Kidney (tissue), 14 donors: Measurements from ENCODE around the gene ZNF469. TPM values are rescaled to one million over a fixed set of nuclear protein-coding genes. Genes with fewer than 3 reads are reported as not detected.

Experiments used
- DNase-seq, 5 donors: peaks; one replicate each; pipeline ENCODE4 v3.0.0-alpha.2; 2013 to 2020
- FAIRE-seq: peaks from 2 replicates; lab custom pipeline; 2012; peaks lifted over from hg19 to GRCh38; lab: Jason Lieb, UNC
- H3K27ac ChIP-seq, 2 donors: one replicate each; pipeline ENCODE4 v1.7.0; 2013; ENCODE audit warnings: low read depth in 2 of 2, low read length in 2 of 2, inconsistent platforms in 1 of 2
- H3K27me3 ChIP-seq: one replicate; pipeline ENCODE4 v1.7.1; 2013; ENCODE audit warnings: low read length, inconsistent platforms; ENCODE audit not compliant: control insufficient read depth, insufficient read depth
- H3K36me3 ChIP-seq, 3 donors: one replicate each; pipeline versions ENCODE4 v1.7.0 to v1.7.1; 2013; ENCODE audit warnings: low read length in 3 of 3, control low read depth in 1 of 3, inconsistent platforms in 1 of 3; ENCODE audit not compliant: insufficient read depth in 3 of 3, control insufficient read depth in 2 of 3
- H3K4me1 ChIP-seq, 3 donors: one replicate each; pipeline versions ENCODE4 v1.7.0 to v1.7.1; 2013; ENCODE audit warnings: low read length in 3 of 3, inconsistent platforms in 1 of 3, low read depth in 1 of 3; ENCODE audit not compliant: control insufficient read depth in 2 of 3, insufficient read depth in 2 of 3
- H3K4me3 ChIP-seq, 3 donors: one replicate each; pipeline versions ENCODE4 v1.7.0 to v1.8.1; 2013; ENCODE audit warnings: low read length in 3 of 3, control low read depth in 1 of 3, inconsistent platforms in 1 of 3
- H3K9ac ChIP-seq, 3 donors: one replicate each; pipeline versions ENCODE4 v1.7.0 to v1.7.1; 2013; ENCODE audit warnings: low read length in 3 of 3, control low read depth in 1 of 3, inconsistent platforms in 1 of 3
- H3K9me3 ChIP-seq, 3 donors: one replicate each; pipeline versions ENCODE4 v1.7.0 to v1.7.1; 2013; ENCODE audit warnings: low read length in 3 of 3, control low read depth in 1 of 3, inconsistent platforms in 1 of 3; ENCODE audit not compliant: control insufficient read depth in 2 of 3, insufficient read depth in 1 of 3
- intact Hi-C: fragments of 100-400 bp; cut with DNase I; formaldehyde crosslinking; loops from one replicate; pipeline ENCODE4 v1.11.1; 2022
- polyA plus RNA-seq: library from polyadenylated mRNA; stranded (reverse); fragments of 350-450 nt; fragmentation: Illumina TruSeq; extraction: RNeasy Lipid Tissue Mini Kit (QIAGEN cat#74804); gene quantifications from one replicate; pipeline ENCODE4 v1.2.3, GENCODE V29; 2014; ENCODE audit warnings: low read depth, low replicate concordance; ENCODE audit not compliant: insufficient read depth
- total RNA-seq: library from RNA; stranded (reverse); fragmentation: NEBNext Ultra II Directional; extraction: Animal tissue kit (Norgen Biotek cat#: 25700); gene quantifications from one replicate; pipeline ENCODE4 v1.2.1, GENCODE V29; 2021
- TF ChIP-seq, protein P1 (sequence below): IDR thresholded peaks from 3 replicates; pipeline ENCODE4 v1.5.1; 2012; ENCODE audit warnings: mild to moderate bottlenecking, moderate library complexity, borderline replicate concordance; ENCODE audit not compliant: insufficient read depth; ENCODE audit errors: extremely low read depth
- donor health status: control.
- donor health status: control.
- donor health status: control.
- donor health status: control.
- donor health status: control.
- donor health status: DM: yes; HTN: yes; CAD: no.
- donor health status: Normal renal cell carcinoma (clear cell type).

ZNF469 gene
- total and polyA plus RNA-seq, 2 donors from 2014 or later = 0.09 to 1.6 TPM

DNA sequence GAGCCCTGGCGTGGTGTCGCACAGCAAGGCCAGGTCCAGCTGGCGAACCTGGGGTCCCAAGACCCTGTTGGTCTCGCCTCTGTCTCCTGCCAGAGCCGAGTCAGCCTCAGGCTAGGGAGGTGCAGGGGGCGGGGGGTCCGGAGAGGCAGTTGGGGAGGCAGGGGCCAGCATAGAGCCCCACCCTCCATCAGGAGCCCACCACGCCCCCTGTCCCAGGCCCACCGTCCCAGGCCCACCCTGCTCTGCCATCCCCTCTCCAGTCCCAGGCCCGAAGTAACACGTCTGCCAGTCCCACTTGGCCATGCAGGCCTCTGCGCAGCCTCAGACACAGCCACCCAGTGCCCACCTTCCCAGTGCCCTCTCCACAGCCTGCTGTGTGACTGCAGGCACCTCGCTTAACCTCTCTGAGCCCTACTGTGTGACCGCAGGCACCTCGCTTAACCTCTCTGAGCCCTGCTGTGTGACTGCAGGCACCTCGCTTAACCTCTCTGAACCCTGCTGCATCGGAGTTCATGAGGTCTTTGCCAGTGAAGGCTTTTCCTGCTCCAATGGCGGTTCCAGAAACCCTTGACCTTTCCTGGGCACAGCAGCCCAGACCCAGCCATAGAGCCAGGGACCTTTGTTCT is 29.3 kb downstream of the ZNF469 start:
- DNase-seq = no peak

DNA sequence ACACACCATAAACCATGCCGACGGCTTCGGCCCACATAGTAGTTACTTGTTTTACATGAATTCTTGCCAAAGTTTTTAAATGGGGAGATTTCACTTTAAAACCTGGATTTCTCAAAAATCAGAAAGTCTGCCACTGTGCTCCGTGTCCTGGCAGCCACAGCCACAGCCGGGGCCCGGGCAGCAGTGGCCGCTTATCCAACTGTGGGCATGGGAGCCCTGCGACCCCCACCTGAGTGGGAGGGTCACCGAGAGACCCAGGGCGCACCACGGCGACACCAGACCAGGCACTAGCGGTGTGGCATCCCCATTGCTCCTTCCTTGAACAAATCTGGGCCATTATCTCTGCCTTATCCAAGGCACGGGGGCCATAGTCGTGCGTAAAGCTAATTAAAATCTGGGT is 30.0 kb downstream of the ZNF469 start:
- H3K27ac ChIP-seq = no peak overlapping the region
- TF ChIP-seq, protein P1, sequence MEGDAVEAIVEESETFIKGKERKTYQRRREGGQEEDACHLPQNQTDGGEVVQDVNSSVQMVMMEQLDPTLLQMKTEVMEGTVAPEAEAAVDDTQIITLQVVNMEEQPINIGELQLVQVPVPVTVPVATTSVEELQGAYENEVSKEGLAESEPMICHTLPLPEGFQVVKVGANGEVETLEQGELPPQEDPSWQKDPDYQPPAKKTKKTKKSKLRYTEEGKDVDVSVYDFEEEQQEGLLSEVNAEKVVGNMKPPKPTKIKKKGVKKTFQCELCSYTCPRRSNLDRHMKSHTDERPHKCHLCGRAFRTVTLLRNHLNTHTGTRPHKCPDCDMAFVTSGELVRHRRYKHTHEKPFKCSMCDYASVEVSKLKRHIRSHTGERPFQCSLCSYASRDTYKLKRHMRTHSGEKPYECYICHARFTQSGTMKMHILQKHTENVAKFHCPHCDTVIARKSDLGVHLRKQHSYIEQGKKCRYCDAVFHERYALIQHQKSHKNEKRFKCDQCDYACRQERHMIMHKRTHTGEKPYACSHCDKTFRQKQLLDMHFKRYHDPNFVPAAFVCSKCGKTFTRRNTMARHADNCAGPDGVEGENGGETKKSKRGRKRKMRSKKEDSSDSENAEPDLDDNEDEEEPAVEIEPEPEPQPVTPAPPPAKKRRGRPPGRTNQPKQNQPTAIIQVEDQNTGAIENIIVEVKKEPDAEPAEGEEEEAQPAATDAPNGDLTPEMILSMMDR = no peak
- no peak for DNase-seq

More for the DNA sequence above, 29.3 kb downstream of the ZNF469 start:
- no peaks in the 10 kb centered on the region for H3K9me3 ChIP-seq
- H3K27ac ChIP-seq = no peak overlapping the region
- intact Hi-C loops = no loop called here
- FAIRE-seq = no peak
- H3K9ac ChIP-seq = no peak overlapping the region
- TF ChIP-seq, protein P1 = no peak
- no peaks in the 10 kb centered on the region for H3K27me3 ChIP-seq
- no peak overlapping the region for H3K4me3 ChIP-seq
- no peaks in the 10 kb centered on the region for H3K36me3 ChIP-seq
- no peaks in the 10 kb centered on the region for H3K4me1 ChIP-seq

DNA sequence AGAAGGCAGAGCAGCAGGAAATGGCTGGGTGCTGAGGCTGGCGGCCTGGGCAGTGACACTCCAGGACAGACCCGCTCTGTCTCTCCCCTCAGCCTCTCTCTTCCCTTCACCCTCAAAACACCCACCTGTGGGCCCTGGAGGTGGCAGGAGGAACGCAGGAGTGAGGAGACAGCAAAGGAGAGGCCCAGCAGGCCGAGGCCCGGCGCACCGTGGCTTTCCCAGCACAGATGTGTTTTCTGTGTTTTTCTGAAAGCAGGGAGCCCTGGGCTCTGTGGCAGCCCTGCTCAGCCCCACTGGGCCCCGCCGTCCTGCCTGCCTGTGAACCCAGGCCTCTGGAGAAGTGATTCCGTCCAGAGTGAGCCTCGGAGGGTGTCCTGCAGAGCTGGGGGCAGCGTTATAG is 30.5 kb downstream of the ZNF469 start:
- TF ChIP-seq, protein P1 = no peak
- FAIRE-seq (no peak), DNase-seq (no peak)
- no peaks in the 10 kb centered on the region for H3K27me3 ChIP-seq
- H3K4me1 ChIP-seq = no peaks in the 10 kb centered on the region
- no peaks in the 10 kb centered on the region for H3K36me3 ChIP-seq
- no peak overlapping the region for H3K9ac ChIP-seq
- intact Hi-C loops = no loop called here
- H3K27ac ChIP-seq = no peak overlapping the region
- H3K4me3 ChIP-seq = no peak overlapping the region
- no peaks in the 10 kb centered on the region for H3K9me3 ChIP-seq

More for the DNA sequence above, 30.0 kb downstream of the ZNF469 start:
- Histone ChIP-seq H3K9ac (no peak overlapping the region), H3K27me3 (no peaks in the 10 kb centered on the region), H3K36me3 (no peaks in the 10 kb centered on the region), H3K9me3 (no peaks in the 10 kb centered on the region), H3K4me1 (no peaks in the 10 kb centered on the region), H3K4me3 (no peak overlapping the region)
- intact Hi-C loops = no loop called here
- no peak for FAIRE-seq

DNA sequence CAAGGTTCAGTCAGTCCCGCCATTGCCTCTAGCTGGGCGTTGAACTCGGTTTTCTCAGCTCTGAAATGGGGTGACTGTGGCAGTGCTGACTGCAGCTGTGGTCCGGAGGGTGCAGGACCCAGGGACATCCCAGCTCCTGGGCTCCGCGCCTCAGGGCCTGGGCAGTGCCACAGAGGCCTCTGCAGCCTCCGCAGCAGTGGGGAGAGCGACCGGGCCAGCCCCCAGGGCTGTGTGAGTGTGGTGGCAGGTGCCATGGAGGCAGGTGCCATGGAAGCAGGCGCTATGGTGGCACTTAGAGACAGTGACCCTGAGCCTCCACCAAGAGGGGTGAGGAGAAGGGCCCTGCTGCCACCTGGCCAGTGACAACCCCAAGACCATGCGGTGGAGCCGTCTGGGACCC is 30.9 kb downstream of the ZNF469 start:
- no peak for DNase-seq
- no peak overlapping the region for H3K4me3 ChIP-seq
- H3K9me3 ChIP-seq = no peaks in the 10 kb centered on the region
- TF ChIP-seq, protein P1 = no peak
- H3K27ac ChIP-seq = no peak overlapping the region
- no peaks in the 10 kb centered on the region for H3K4me1 ChIP-seq
- no peaks in the 10 kb centered on the region for H3K27me3 ChIP-seq
- no peak for FAIRE-seq
- no peaks in the 10 kb centered on the region for H3K36me3 ChIP-seq
- H3K9ac ChIP-seq = no peak overlapping the region
- intact Hi-C loops = no loop called here
